GM10847 (cell line): Measurements from ENCODE around the gene CXCL17.

ENCODE experiments used
- POLR2A ChIP-seq: IDR thresholded peaks from 2 replicates; pipeline ENCODE4 v1.6.1; 2011; ENCODE audit not compliant: insufficient read length; ENCODE audit errors: extremely low read depth

The CXCL17 gene

GRCh38 chr19:42396381-42397262 is 46.1 kb downstream of the CXCL17 start:
- peak; percentile 84 for TF ChIP-seq POLR2A

GRCh38 chr19:42394751-42395150 is 48.0 kb downstream of the CXCL17 start:
- TF ChIP-seq POLR2A: no peak

- TF ChIP-seq POLR2A: no peak
These were observed 50.6 kb downstream of the CXCL17 start for GRCh38 chr19:42392165-42392564.

GRCh38 chr19:42389899-42390298 is 52.8 kb downstream of the CXCL17 start, which contains the start of gene CNFN:
Gene CNFN, minus strand, starts transcription at chr19:42390297. Its CDS starts 1,260 bp downstream, at chr19:42389037.
- TF ChIP-seq POLR2A: no peak

GRCh38 chr19:42388851-42389489 is 53.8 kb downstream of the CXCL17 start:
- TF ChIP-seq POLR2A: no peak

GRCh38 chr19:42386974-42387707 is 55.6 kb downstream of the CXCL17 start:
- no peak for TF ChIP-seq POLR2A

- TF ChIP-seq POLR2A: no peak
These were observed 62.6 kb downstream of the CXCL17 start for GRCh38 chr19:42380155-42380554.
